HepG2 (cell line): ENCODE results near the gene GAL3ST3. TPM values are rescaled to one million over a fixed set of nuclear protein-coding genes. Genes with fewer than 3 reads are reported as not detected.

Source experiments
- AKAP8 ChIP-seq: sonication (generic); formaldehyde crosslinking; IDR thresholded peaks from 2 replicates; pipeline ENCODE4 v1.5.1; 2020; ENCODE audit warnings: mild to moderate bottlenecking, missing genetic modification reagents
- FOXA3 ChIP-seq: IDR thresholded peaks from 2 replicates; pipeline ENCODE4 v1.6.1; 2016; ENCODE audit warnings: missing genetic modification reagents, missing compliant biosample characterization
- GLI4 ChIP-seq: sonication (generic); formaldehyde crosslinking; IDR thresholded peaks from 2 replicates; pipeline ENCODE4 v1.5.1; 2020; ENCODE audit warnings: missing genetic modification reagents, mild to moderate bottlenecking, moderate library complexity, borderline replicate concordance
- KLF13 ChIP-seq: sonication (generic); formaldehyde crosslinking; IDR thresholded peaks from 2 replicates; pipeline ENCODE4 v1.4.0; 2020; ENCODE audit warnings: mild to moderate bottlenecking, missing genetic modification reagents
- LCORL ChIP-seq, 2 experiments: fragments of 450-650 bp in 1 of 2; sonication (generic) in 1 of 2; formaldehyde crosslinking in 1 of 2; IDR thresholded peaks; 2 replicates each; pipeline versions ENCODE4 v1.5.0 to v1.6.1; 2017 to 2020; ENCODE audit warnings: antibody characterized with exemption in 1 of 2, missing genetic modification reagents in 1 of 2
- MAFF ChIP-seq: IDR thresholded peaks from 2 replicates; pipeline ENCODE4 v1.6.1; 2011; ENCODE audit warnings: low read depth, low read length, improper control_type of control experiment
- MLX ChIP-seq: IDR thresholded peaks from 2 replicates; pipeline ENCODE4 v1.6.1; 2016
- MTERF4 ChIP-seq: sonication (generic); formaldehyde crosslinking; IDR thresholded peaks from 2 replicates; pipeline ENCODE4 v1.8.0; 2023; ENCODE audit warnings: mild to moderate bottlenecking, missing genetic modification reagents
- MYPOP ChIP-seq: sonication (generic); formaldehyde crosslinking; IDR thresholded peaks from 2 replicates; pipeline ENCODE4 v1.8.1; 2023; ENCODE audit warnings: mild to moderate bottlenecking, moderate library complexity, missing genetic modification reagents
- PTBP1 ChIP-seq: fragments of 200-400 bp; formaldehyde crosslinking; IDR thresholded peaks from 2 replicates; pipeline ENCODE4 v1.6.1; 2018; ENCODE audit warnings: low read length, low read depth; ENCODE audit not compliant: poor library complexity, severe bottlenecking
- REPIN1 ChIP-seq: sonication (generic); formaldehyde crosslinking; IDR thresholded peaks from 2 replicates; pipeline ENCODE4 v1.8.0; 2022; ENCODE audit warnings: missing genetic modification reagents, low read depth, mild to moderate bottlenecking, borderline replicate concordance
- RXRB ChIP-seq: IDR thresholded peaks from 2 replicates; pipeline ENCODE4 v1.6.1; 2016; ENCODE audit warnings: borderline replicate concordance, missing genetic modification reagents, missing compliant biosample characterization
- SALL2 ChIP-seq: sonication (generic); formaldehyde crosslinking; IDR thresholded peaks from 2 replicates; pipeline ENCODE4 v1.8.1; 2023; ENCODE audit warnings: mild to moderate bottlenecking, missing genetic modification reagents, inconsistent platforms
- SNRNP70 ChIP-seq: fragments of 200-400 bp; formaldehyde crosslinking; IDR thresholded peaks from 2 replicates; pipeline ENCODE4 v1.6.1; 2017; ENCODE audit warnings: mild to moderate bottlenecking, low read depth, low read length, moderate library complexity
- TAF1 ChIP-seq: sonication (generic); formaldehyde crosslinking; IDR thresholded peaks from 2 replicates; pipeline ENCODE4 v1.4.0; 2020; ENCODE audit warnings: missing genetic modification reagents
- ZHX2 ChIP-seq, 2 experiments: sonication (generic) in 1 of 2; formaldehyde crosslinking in 1 of 2; IDR thresholded peaks; 2 replicates each; pipeline versions ENCODE4 v1.6.1 to v1.9.0; 2014 to 2022; ENCODE audit warnings: antibody characterized with exemption in 1 of 2, borderline replicate concordance in 1 of 2, inconsistent platforms in 1 of 2, low read depth in 1 of 2, missing genetic modification reagents in 1 of 2
- ZNF326 ChIP-seq: sonication (generic); formaldehyde crosslinking; IDR thresholded peaks from 2 replicates; pipeline ENCODE4 v1.4.0; 2020; ENCODE audit warnings: missing genetic modification reagents, borderline replicate concordance
- ZNF616 ChIP-seq: sonication (generic); formaldehyde crosslinking; IDR thresholded peaks from 2 replicates; pipeline ENCODE4 v1.5.0; 2020; ENCODE audit warnings: low read depth, mild to moderate bottlenecking, missing genetic modification reagents
- ZNF674 ChIP-seq: sonication (generic); formaldehyde crosslinking; IDR thresholded peaks from 2 replicates; pipeline ENCODE4 v1.5.0; 2020; ENCODE audit warnings: low read depth, mild to moderate bottlenecking, missing genetic modification reagents
- ZNF790 ChIP-seq: sonication (generic); formaldehyde crosslinking; IDR thresholded peaks from 2 replicates; pipeline ENCODE4 v1.8.0; 2022; ENCODE audit warnings: missing genetic modification reagents, mild to moderate bottlenecking, borderline replicate concordance
- polyA plus RNA-seq, 8 experiments: library from polyadenylated mRNA; depleted of rRNA in 3 of 8; stranded (reverse) in 7 of 8; unstranded in 1 of 8; fragments of >200 nt; fragmentation: Illumina TruSeq in 4 of 8; extraction: Trizol in 4 of 8; gene quantifications; 2 replicates each; pipeline versions ENCODE4 v1.2.1 to v1.2.3, GENCODE V29; 2011 to 2016; ENCODE audit warnings: low read depth in 4 of 8, missing spikeins in 1 of 8, mixed read lengths in 1 of 8; ENCODE audit not compliant: insufficient read depth in 1 of 8
- total RNA-seq, 5 experiments: library from RNA; depleted of rRNA; stranded (reverse); fragments of >200 nt; fragmentation: Illumina TruSeq; extraction: Trizol; gene quantifications; 2 replicates each; pipeline ENCODE4 v1.2.3, GENCODE V29; 2016; ENCODE audit warnings: low read depth in 1 of 5

Gene GAL3ST3
- total and polyA plus RNA-seq, 2 of the 13 experiments (the other 11 are each of a cell fraction or from before 2014, with no cell fraction given): not detected

- TF ChIP-seq ZHX2 (IDR thresholded peaks at IDR 0.05; ENCODE audit: low read depth) (no peak), ZHX2 (CRISPR knock-in tag; IDR thresholded peaks at IDR 0.05; ENCODE audit: borderline replicate concordance) (no peak), ZNF616 (CRISPR knock-in tag) (no peak; the same call in 1 of the 2 replicates), ZNF326 (CRISPR knock-in tag) (no peak), PTBP1 (no peak), SNRNP70 (no peak), LCORL (IDR thresholded peaks at IDR 0.05) (no peak), LCORL (CRISPR knock-in tag; IDR thresholded peaks at IDR 0.05) (no peak), KLF13 (CRISPR knock-in tag) (no peak), MYPOP (no peak), ZNF790 (CRISPR knock-in tag) (no peak), AKAP8 (CRISPR knock-in tag) (peak; percentile 40; the same call in 1 of the 2 replicates), REPIN1 (CRISPR knock-in tag) (no peak), TAF1 (CRISPR knock-in tag) (0 out of 2 replicates have a peak, but pooled peaks have one; percentile 25), MTERF4 (CRISPR knock-in tag) (0 out of 2 replicates have a peak, but pooled peaks have one; percentile 32), GLI4 (CRISPR knock-in tag) (no peak), RXRB (CRISPR knock-in tag) (no peak), SALL2 (CRISPR knock-in tag) (no peak), MAFF (no peak), ZNF674 (CRISPR knock-in tag) (no peak), MLX (no peak), FOXA3 (CRISPR knock-in tag) (peak; percentile 16; the same call in 1 of the 2 replicates)
Observed at GRCh38 chr11:66069715-66070603, 21.0 kb upstream of the GAL3ST3 start, which contains the start of gene PACS1 (continued).
